HG03060 (cell line): ENCODE results near the gene CXCR2.
"Not testable (repeated sequence)": the region's sequence is repeated elsewhere in the genome, so short reads cannot be mapped to it uniquely, and the experiment has no call there.

ENCODE experiments used
- ATAC-seq: cut with Tn5 transposase; IDR thresholded peaks from one replicate; pipeline ENCODE4 v1.9.1; 2021; ENCODE audit warnings: low read depth, moderate number of reproducible peaks; ENCODE audit not compliant: unreplicated experiment

Gene CXCR2

DNA sequence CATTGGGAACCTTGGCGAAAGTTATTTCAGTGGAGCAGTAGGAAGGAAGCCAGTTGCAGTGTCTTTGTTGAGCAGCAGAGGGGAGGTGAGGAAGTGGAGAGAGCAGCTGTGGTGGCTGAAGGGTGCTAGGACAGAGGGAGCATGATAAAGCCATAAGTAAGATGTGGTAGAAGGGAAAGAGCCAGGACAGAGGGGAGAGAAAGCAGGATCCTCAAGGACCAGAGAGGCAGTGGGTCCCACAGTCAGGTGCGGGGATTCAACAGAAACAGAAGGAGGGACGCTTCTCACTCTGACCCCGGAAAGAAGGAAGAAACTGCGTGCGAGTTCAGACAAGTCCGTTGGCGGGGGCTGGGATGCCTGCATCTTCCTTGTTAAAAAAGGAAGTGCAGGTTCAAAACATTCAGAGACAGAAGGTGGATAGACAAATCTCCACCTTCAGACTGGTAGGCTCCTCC lies at the start of gene CXCR2:
CXCR2 (plus strand) TSS at position 403 of the 455 bp plus-strand sequence. CDS start 8,774 bp downstream, outside the sequence.
- no peak for ATAC-seq

GRCh38 chr2:218077464-218078216 lies 48.2 kb upstream of the CXCR2 start:
- no peak for ATAC-seq

GRCh38 chr2:218079943-218080913 lies 45.6 kb upstream of the CXCR2 start:
- ATAC-seq = no peak

- peak; percentile 85 for ATAC-seq
These were observed 44.8 kb upstream of the CXCR2 start for GRCh38 chr2:218081063-218081462.

DNA sequence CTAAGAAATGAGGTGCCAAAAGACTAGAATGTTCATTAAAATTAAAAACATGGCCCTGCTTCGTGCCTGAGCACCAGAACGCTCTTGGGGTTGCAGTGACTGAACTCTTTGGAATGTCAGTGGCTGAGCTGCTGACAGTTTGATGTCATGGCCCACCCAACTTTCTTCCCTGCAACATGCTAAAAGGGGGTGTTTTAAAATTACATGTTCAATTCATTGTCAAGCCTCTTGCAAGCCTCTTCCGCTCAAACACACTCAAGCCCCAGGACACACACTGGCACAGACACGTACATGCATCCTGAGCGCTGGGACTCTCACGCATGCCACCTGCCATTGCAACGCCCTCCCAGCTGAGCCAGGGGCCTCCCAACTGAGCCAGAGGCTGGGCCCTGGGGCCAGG lies 44.1 kb upstream of the CXCR2 start:
- no peak for ATAC-seq

DNA sequence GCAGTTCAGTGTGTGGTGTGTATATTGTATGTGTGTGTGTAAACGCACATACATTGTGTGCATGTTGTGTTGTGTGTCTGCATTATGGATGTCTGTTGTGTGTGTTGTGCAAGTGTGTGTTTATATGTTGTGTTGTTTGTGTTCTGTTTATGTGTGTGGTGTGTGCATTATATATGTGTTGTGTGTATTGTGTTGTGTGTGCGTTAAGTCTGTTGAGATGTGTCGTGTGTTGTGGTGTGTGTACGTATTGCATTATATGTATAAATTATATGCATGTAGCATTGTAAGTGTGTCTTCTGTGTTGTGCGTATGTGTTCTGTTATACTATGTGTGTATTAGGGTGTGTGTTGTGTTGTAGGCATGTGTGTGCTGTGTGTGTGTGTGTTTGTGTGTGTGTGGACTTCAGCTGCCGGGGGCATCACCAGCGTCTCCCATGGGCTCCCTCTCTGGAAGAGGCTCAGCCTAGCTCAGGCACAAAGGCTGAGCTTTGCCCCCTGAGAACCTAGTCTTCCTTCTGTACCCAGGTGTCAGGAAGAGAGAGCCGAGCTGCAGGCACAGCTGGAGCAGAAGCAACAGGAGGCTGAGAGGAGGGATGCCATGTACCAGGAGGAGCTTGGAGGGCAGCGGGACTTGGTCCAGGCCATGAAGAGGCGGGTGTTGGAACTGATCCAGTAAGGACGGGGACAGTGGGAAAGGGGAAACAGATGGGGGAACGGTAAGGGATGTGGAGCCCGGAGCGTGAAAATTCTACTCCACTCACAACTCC lies 43.1 kb upstream of the CXCR2 start:
- no peak for ATAC-seq

DNA sequence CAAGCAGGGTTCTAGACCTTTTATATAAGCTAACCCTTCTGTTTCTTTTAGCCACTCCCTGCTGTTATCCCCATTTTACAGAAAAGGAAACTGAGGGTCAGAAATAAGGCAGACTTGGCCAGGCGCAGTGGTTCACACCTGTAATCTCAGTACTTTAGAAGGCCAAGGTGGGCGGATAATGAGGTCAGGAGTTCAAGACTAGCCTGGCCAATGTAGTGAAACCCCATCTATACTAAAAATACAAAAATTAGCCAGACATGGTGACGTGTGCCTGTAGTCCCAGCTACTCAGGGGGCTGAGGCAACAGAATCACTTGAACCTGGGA lies 42.5 kb upstream of the CXCR2 start:
- ATAC-seq = no peak

- no peak for ATAC-seq
These were observed 39.4 kb upstream of the CXCR2 start for GRCh38 chr2:218086478-218086877.

DNA sequence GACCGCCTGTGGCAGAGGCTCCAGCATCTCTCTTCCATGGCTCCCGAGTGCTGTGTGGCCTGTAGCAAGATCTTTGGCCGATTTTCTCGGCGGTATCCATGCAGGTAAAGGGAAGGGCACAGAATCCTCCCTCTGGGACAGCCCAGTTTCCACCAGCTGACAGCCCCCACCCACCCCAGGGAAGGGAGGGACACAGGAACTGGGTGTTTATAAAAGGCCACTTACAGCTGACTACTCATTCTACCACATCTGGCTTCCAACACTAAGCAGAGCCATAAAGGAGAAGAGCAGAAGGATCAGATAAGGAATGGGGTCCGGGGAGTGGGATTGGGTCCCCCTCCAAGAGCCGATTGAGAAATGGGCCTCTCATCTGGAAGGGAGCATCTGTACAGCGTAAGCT lies 36.6 kb upstream of the CXCR2 start:
- ATAC-seq = no peak

- no peak for ATAC-seq
These were observed 34.1 kb upstream of the CXCR2 start for GRCh38 chr2:218091746-218092145.

DNA sequence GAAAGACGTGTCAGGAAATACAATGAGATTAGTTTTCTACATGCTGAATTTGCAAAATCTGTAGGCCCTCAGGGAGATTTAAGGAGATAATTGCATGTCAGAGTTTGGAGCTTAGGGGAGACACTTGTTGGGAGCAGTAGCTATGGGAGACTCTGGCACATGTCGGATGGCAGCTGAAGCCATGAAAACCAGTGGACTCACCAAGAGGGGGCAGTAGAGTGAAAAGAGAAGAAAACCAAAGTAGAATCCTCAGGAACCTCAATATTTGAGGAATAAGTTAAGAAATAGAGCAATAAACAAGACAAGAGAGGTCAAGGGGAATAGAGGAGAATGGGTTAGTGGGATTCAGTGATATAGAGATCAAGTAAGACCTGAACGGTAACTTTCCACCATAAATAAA lies 31.9 kb upstream of the CXCR2 start:
- ATAC-seq = no peak

- no peak for ATAC-seq
These were observed 30.0 kb upstream of the CXCR2 start for GRCh38 chr2:218095853-218096252.

- no peak for ATAC-seq
These were observed 27.9 kb upstream of the CXCR2 start for GRCh38 chr2:218097975-218098374.

DNA sequence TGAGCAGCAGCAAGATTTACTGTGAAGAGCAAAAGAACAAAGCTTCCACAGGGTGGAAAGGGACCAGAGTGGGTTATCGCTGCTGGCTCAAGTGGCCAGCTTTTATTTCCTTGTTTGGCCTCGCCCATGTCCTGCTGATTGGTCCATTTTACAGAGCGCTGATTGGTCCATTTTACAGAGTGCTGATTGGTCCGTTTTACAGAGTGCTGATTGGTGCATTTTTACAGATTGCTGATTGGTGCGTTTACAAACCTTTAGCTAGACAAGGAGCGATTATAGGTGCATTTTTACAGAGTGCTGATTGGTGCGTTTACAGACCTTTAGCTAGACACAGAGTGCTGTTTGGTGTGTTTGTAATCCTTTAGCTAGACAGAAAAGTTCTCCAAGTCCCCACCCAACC lies 17.0 kb upstream of the CXCR2 start:
- not testable (repeated sequence) for ATAC-seq

- ATAC-seq = not testable (repeated sequence)
These were observed 4.0 kb upstream of the CXCR2 start for GRCh38 chr2:218121789-218122188.

DNA sequence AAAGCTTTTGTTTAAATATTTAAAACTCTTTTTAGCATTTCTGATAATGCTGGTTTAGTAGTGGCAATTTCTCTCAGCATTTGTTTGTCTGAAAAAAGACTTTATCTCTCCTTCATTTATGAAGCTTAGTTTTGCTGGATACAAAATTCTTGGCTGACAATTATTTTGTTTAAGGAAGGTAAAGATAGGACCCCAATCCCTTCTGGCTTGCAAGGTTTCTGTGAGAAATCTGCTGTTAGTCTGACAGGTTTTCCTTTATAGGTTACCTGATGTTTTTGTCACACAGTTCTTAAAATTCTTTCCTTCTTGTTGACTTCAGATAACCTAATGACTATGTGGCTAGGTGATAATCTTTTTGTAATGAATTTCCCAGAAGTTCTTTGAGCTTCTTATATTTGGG lies 3.5 kb upstream of the CXCR2 start:
- ATAC-seq = not testable (repeated sequence)

DNA sequence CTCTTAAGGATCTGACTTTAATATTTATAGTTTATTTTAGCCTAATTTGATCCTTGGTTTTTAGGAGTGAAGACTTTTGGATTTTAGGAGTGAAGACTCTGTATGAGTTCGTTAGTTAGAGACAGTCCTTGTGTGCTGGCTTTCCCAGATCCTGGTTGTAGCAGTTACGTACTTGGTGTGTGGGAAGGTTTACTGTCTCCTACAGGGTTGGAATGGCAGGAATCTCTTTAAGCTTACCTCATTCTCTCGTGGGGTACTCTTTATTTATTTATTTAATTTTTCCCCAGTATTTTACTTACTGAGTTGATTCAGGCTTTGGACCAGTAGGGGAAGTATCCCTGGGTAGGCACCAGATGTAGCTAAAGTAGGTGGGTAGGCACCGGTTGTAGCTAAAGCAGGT lies 1.8 kb upstream of the CXCR2 start:
- no peak for ATAC-seq

DNA sequence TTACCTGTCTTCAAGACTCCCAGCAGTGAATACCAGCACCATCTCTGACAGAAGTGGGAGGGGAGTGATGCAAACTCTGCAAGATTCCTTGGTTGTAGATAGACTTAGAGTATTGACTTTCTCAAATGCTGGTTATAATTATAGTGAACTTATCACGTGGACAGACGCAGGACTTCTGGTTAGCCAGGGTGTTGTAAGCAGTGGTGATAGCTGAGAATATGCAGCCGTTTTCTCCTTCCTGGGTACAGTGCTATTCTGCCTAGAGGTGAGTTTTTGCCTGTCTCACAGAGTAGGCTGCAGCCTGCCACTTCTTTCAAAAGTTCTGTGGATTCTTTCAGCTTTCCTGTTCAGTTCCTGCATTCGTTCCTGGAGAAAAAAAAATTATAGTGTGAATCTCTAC lies 733 bp upstream of the CXCR2 start:
- no peak for ATAC-seq

DNA sequence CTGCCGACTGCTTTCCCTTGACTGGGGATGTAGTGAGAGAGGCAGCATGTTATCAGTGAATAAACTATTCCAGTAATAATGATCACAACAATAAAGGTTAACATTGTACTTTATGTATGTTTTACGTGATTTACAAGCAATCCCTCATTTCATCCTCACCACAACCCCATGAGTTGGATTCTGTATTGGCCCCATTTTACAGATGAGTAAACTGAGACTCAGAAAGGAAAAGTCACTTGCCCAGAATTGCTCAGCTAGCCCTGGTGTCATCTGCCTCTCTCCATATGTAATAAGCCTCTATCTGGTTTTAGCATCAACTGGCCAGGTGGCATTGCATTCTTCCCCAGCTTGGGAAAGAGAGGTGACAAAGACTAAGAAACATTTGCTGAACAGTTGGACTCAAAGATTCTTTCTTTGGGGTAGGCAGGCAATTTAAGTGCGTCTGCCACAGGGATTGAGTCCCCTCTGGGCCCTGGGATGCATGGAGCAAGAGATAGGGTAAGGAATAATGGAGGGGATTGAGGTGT lies 2.2 kb downstream of the CXCR2 start:
- ATAC-seq = no peak

GRCh38 chr2:218128781-218129457 lies 3.1 kb downstream of the CXCR2 start:
- no peak for ATAC-seq
